MM.1S (cell line): Measurements from ENCODE around the gene SLC47A1.
"Not testable (repeated sequence)": the region's sequence is repeated elsewhere in the genome, so short reads cannot be mapped to it uniquely, and the experiment has no call there.

ENCODE experiments used
- DNase-seq: peaks from one replicate; pipeline ENCODE4 v3.0.0-alpha.2; 2015
- H2AFZ ChIP-seq: fragments of 300-600 bp; sonication (generic); 2 replicates; pipeline ENCODE4 v1.6.0; 2016; ENCODE audit warnings: antibody characterized with exemption, low read length
- H3F3A ChIP-seq: fragments of 300-600 bp; sonication (generic); 2 replicates; pipeline ENCODE4 v1.6.1; 2016; ENCODE audit warnings: mild to moderate bottlenecking, antibody characterized with exemption, low read length, moderate library complexity, mixed read lengths; ENCODE audit not compliant: insufficient read depth
- H3K27ac ChIP-seq: fragments of 300-600 bp; sonication (generic); 2 replicates; pipeline ENCODE4 v1.5.1; 2016; ENCODE audit warnings: mild to moderate bottlenecking, low read length
- H3K27me3 ChIP-seq: fragments of 300-600 bp; sonication (generic); replicated peaks from 2 replicates; pipeline ENCODE4 v1.6.0; 2016; ENCODE audit warnings: low read length; ENCODE audit not compliant: insufficient read depth
- H3K36me3 ChIP-seq: fragments of 300-600 bp; sonication (generic); replicated peaks from 2 replicates; pipeline ENCODE4 v1.6.1; 2016; ENCODE audit warnings: mild to moderate bottlenecking, low read length, mixed read lengths; ENCODE audit not compliant: insufficient read depth
- H3K4me1 ChIP-seq: fragments of 300-600 bp; sonication (generic); 2 replicates; pipeline ENCODE4 v1.6.1; 2016; ENCODE audit warnings: low read length, mixed read lengths
- H3K4me2 ChIP-seq: fragments of 300-600 bp; sonication (generic); 2 replicates; pipeline ENCODE4 v1.6.0; 2016; ENCODE audit warnings: low read depth, low read length
- H3K4me3 ChIP-seq: fragments of 300-600 bp; sonication (generic); 2 replicates; pipeline ENCODE4 v1.5.1; 2016; ENCODE audit warnings: low read length, mixed read lengths
- H3K79me2 ChIP-seq: fragments of 300-600 bp; sonication (generic); 2 replicates; pipeline ENCODE4 v1.6.1; 2016; ENCODE audit warnings: mixed run types, low read length, mixed read lengths
- H3K9ac ChIP-seq: fragments of 300-600 bp; sonication (generic); 2 replicates; pipeline ENCODE4 v1.6.1; 2016; ENCODE audit warnings: low read length, mixed read lengths
- H3K9me2 ChIP-seq: fragments of 300-600 bp; sonication (generic); replicated peaks from 2 replicates; pipeline ENCODE4 v1.6.1; 2016; ENCODE audit warnings: mild to moderate bottlenecking, low read length, mixed read lengths; ENCODE audit not compliant: insufficient read depth
- H3K9me3 ChIP-seq: fragments of 300-600 bp; sonication (generic); replicated peaks from 2 replicates; pipeline ENCODE4 v1.6.1; 2016; ENCODE audit warnings: mild to moderate bottlenecking, low read length, mixed read lengths; ENCODE audit not compliant: insufficient read depth
- H4K20me1 ChIP-seq: fragments of 300-600 bp; sonication (generic); 2 replicates; pipeline ENCODE4 v1.6.1; 2016; ENCODE audit warnings: mild to moderate bottlenecking, low read length, moderate library complexity, mixed read lengths; ENCODE audit not compliant: insufficient read depth
- EZH2 ChIP-seq: fragments of 300-600 bp; sonication (generic); optimal IDR thresholded peaks from 2 replicates; pipeline ENCODE3; 2017; ENCODE audit warnings: low read depth, mild to moderate bottlenecking, antibody characterized with exemption, low read length, mixed read lengths
- EZH2phosphoT487 ChIP-seq: fragments of 300-600 bp; sonication (generic); IDR thresholded peaks from 2 replicates; pipeline ENCODE4 v1.6.1; 2018; ENCODE audit warnings: antibody characterized with exemption, low read length
- TF ChIP-seq, protein P1 (sequence below): fragments of 300-600 bp; sonication (generic); IDR thresholded peaks from 2 replicates; pipeline ENCODE4 v1.5.1; 2016; ENCODE audit warnings: antibody characterized with exemption, low read length, mixed read lengths

Gene SLC47A1

DNA sequence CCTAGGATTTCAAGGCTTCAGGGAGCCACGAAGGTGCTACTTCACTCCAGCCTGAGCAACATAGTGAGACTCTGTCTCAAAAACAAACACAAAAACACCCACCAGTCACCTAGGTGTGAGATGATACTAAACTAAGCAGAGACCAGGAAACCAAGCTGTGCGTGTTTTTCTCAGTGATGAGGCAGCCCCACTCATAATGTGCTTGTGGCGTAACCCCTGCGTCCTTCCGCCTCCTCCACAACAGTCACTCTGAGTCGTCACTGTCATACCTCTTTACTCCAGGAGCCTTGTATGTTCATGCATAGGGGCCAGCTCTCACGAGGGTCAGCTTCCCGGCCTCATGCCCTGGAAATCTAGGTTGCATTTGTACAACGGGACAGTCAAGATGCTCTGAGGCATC, 31.1 kb upstream of the SLC47A1 start:
- Histone ChIP-seq H3K9me2 (no peaks in the 10 kb centered on the region), H3K79me2 (no peaks in the 10 kb centered on the region), H3K4me3 (no peak overlapping the region), H3K9me3 (no peaks in the 10 kb centered on the region), H3F3A (no peaks in the 10 kb centered on the region), H3K27me3 (no peaks in the 10 kb centered on the region), H3K27ac (no peak overlapping the region), H4K20me1 (no peaks in the 10 kb centered on the region), H2AFZ (no peak overlapping the region), H3K36me3 (no peaks in the 10 kb centered on the region), H3K9ac (no peak overlapping the region), H3K4me2 (no peak overlapping the region), H3K4me1 (no peaks in the 10 kb centered on the region)
- DNase-seq: no peak
- TF ChIP-seq, protein P1, sequence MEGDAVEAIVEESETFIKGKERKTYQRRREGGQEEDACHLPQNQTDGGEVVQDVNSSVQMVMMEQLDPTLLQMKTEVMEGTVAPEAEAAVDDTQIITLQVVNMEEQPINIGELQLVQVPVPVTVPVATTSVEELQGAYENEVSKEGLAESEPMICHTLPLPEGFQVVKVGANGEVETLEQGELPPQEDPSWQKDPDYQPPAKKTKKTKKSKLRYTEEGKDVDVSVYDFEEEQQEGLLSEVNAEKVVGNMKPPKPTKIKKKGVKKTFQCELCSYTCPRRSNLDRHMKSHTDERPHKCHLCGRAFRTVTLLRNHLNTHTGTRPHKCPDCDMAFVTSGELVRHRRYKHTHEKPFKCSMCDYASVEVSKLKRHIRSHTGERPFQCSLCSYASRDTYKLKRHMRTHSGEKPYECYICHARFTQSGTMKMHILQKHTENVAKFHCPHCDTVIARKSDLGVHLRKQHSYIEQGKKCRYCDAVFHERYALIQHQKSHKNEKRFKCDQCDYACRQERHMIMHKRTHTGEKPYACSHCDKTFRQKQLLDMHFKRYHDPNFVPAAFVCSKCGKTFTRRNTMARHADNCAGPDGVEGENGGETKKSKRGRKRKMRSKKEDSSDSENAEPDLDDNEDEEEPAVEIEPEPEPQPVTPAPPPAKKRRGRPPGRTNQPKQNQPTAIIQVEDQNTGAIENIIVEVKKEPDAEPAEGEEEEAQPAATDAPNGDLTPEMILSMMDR: no peak
- TF ChIP-seq EZH2phosphoT487: no peak
- no peak for TF ChIP-seq EZH2

DNA sequence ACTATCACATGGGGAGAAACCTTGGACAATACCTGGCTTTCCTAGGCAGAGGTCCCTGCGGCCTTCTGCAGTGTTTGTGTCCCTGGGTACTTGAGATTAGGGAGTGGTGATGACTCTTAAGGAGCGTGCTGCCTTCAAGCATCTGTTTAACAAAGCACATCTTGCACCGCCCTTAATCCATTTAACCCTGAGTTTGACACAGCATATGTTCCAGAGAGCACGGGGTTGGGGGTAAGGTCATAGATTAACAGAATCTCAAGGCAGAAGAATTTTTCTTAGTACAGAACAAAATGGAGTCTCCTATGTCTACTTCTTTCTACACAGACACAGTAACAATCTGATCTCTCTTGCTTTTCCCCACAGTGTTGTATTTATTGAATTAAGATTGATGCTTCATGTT, 28.1 kb upstream of the SLC47A1 start:
- not testable (repeated sequence) for H3K79me2 ChIP-seq, H3K9me2 ChIP-seq, H3K9ac ChIP-seq, H3K9me3 ChIP-seq, H2AFZ ChIP-seq, H3K4me3 ChIP-seq, H3K27me3 ChIP-seq, H4K20me1 ChIP-seq, H3K4me2 ChIP-seq, DNase-seq, H3K27ac ChIP-seq, H3K4me1 ChIP-seq, H3K36me3 ChIP-seq, H3F3A ChIP-seq

DNA sequence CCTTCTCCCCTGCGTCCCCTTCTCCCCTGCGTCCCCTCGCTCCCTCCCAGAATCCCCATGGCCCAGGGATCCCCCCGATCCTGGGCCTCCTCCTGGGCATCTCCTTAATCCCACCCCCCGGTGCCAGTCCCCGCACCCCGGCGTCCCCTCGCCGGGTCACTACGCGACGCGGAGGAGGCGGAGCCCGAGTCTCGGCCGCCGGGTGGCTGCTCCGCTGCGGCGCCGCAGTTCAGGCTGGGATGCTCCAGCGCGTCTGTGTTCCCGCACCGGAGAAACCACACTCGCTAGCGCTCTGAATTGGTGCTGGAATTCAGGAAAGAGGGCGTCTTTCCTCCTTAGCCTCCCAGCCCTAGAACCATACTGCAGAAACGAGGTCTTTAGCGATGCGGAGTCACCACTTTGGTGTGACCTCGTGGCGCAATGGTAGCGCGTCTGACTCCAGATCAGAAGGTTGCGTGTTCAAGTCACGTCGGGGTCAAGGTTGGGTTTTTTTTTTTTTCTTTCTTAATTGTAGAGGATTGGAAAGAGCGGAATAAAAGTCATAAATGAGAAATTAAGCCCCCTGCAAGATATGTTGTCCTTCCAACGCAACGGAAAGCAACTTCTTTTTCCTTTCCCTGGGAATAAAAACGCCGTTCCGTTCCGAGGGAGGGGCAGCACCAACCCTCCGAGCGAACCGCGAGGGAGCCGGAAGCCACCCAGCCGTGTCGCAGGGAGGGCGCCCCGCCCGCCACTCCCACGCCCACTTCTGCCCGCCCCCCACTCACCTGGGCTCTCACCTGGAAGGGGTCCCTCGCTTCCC, 25.7 kb upstream of the SLC47A1 start:
- Histone ChIP-seq H3K79me2 (no peaks in the 10 kb centered on the region), H3K9ac (peak overlapping the region; percentile 47), H3K4me1 (no peaks in the 10 kb centered on the region), H3K4me3 (peak overlapping the region; percentile 79), H3K4me2 (peak overlapping the region; percentile 42), H3K36me3 (no peaks in the 10 kb centered on the region), H3K27ac (peak overlapping the region; percentile 31; the same call in 1 of the 2 replicates), H3K27me3 (no peaks in the 10 kb centered on the region), H2AFZ (peak overlapping the region; percentile 97), H3K9me2 (no peaks in the 10 kb centered on the region), H4K20me1 (no peaks in the 10 kb centered on the region), H3K9me3 (no peaks in the 10 kb centered on the region), H3F3A (no peaks in the 10 kb centered on the region)
- no peak for TF ChIP-seq EZH2
- TF ChIP-seq, protein P1: no peak
- TF ChIP-seq EZH2phosphoT487: no peak
- peak; percentile 62 for DNase-seq

DNA sequence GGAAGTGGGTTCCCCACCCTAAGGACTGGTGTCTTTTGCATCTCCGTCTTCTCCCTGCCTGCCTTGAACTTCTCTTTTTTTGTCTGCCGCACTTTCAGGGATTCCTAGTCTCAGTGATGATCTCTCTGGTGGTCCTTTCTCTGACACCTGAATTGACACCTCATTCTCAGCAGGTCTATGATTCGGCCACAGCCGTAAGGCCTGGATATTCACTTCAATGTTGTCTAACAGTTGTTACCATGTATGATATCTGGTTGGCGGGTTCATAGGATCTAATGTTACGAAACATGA, 25.1 kb upstream of the SLC47A1 start:
- Histone ChIP-seq H3K79me2 (no peaks in the 10 kb centered on the region), H3K9ac (peak overlapping the region; percentile 47; the same call in 1 of the 2 replicates), H3F3A (no peaks in the 10 kb centered on the region), H2AFZ (peak overlapping the region; percentile 97), H3K9me2 (no peaks in the 10 kb centered on the region), H3K36me3 (no peaks in the 10 kb centered on the region), H3K27me3 (no peaks in the 10 kb centered on the region), H3K4me2 (peak overlapping the region; percentile 42), H3K4me1 (peaks cover 3% of the 10 kb centered on the region), H3K9me3 (no peaks in the 10 kb centered on the region), H3K4me3 (peak overlapping the region; percentile 79), H3K27ac (no peak overlapping the region), H4K20me1 (no peaks in the 10 kb centered on the region)
- no peak for DNase-seq
- TF ChIP-seq, protein P1: no peak
- TF ChIP-seq EZH2phosphoT487 (no peak), EZH2 (no peak)

DNA sequence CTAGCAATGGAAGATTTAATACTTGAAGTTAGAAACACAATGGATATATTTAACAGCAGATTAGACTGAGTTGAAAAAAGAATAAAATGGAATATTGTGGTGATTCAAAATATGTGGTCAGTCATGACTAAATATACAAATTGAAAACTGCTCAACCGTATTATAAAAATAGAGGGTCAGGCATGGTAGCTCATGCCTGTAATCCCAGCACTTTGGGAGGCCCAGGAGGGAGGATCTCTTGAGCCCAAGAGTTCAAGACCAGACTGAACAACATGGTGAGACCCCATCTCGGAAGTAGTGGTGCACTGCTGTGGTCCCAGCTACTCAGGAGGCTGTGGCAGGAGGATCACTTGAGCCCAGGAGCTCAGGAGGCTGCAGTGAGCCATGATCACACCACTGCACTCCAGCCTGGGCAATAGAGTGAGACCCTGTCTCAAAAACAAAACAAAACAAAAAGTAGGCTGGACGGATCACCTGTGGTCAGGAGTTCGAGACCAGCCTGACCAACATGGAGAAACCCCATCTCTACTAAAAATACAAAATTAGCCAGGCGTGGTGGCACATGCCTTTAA, 24.3 kb upstream of the SLC47A1 start:
- not testable (repeated sequence) for DNase-seq, H3K79me2 ChIP-seq, H2AFZ ChIP-seq, H3K36me3 ChIP-seq, H3K9ac ChIP-seq, H3F3A ChIP-seq, H3K27ac ChIP-seq, H3K4me3 ChIP-seq, H3K4me2 ChIP-seq, H4K20me1 ChIP-seq, H3K4me1 ChIP-seq, H3K9me3 ChIP-seq, H3K27me3 ChIP-seq, H3K9me2 ChIP-seq
